Loucy (cell line): ENCODE measurements around the gene PI16.
"Not testable (repeated sequence)": the region's sequence is repeated elsewhere in the genome, so short reads cannot be mapped to it uniquely, and the experiment has no call there.

Experiments used
- H2AFZ ChIP-seq: fragments of 200-600 bp; sonication (generic); 2 replicates; pipeline ENCODE4 v1.6.0; 2016; ENCODE audit warnings: antibody characterized with exemption, mild to moderate bottlenecking, low read length, moderate library complexity
- H3F3A ChIP-seq: fragments of 200-600 bp; 2 replicates; pipeline ENCODE4 v1.6.0; 2016; ENCODE audit warnings: antibody characterized with exemption, low read depth, mild to moderate bottlenecking
- H3K27me3 ChIP-seq: fragments of 200-600 bp; sonication (generic); 2 replicates; pipeline ENCODE4 v1.6.1; 2014; ENCODE audit warnings: low read length, mild to moderate bottlenecking; ENCODE audit not compliant: insufficient read depth, poor library complexity, severe bottlenecking
- H3K36me3 ChIP-seq: fragments of 200-600 bp; sonication (generic); 2 replicates; pipeline ENCODE4 v1.6.1; 2016; ENCODE audit warnings: low read length; ENCODE audit not compliant: insufficient read depth
- H3K4me1 ChIP-seq: fragments of 200-600 bp; sonication (generic); 2 replicates; pipeline ENCODE4 v1.5.1; 2014; ENCODE audit warnings: low read length, mild to moderate bottlenecking; ENCODE audit not compliant: insufficient read depth, poor library complexity, severe bottlenecking
- H3K4me2 ChIP-seq: fragments of 200-600 bp; sonication (generic); 2 replicates; pipeline ENCODE4 v1.6.0; 2014; ENCODE audit warnings: antibody characterized with exemption, low read length, low read depth, mild to moderate bottlenecking; ENCODE audit not compliant: poor library complexity, severe bottlenecking
- H3K4me3 ChIP-seq: fragments of 200-600 bp; sonication (generic); 2 replicates; pipeline ENCODE4 v1.5.1; 2014; ENCODE audit warnings: low read length, mild to moderate bottlenecking, mixed read lengths; ENCODE audit not compliant: poor library complexity, severe bottlenecking
- H3K79me2 ChIP-seq: fragments of 200-600 bp; sonication (generic); 2 replicates; pipeline ENCODE4 v1.6.1; 2014; ENCODE audit warnings: low read length; ENCODE audit not compliant: insufficient read depth
- H3K9ac ChIP-seq: fragments of 200-600 bp; sonication (generic); 2 replicates; pipeline ENCODE4 v1.6.0; 2014; ENCODE audit warnings: mild to moderate bottlenecking, low read depth, low read length, moderate library complexity; ENCODE audit not compliant: poor library complexity, severe bottlenecking
- H3K9me2 ChIP-seq: fragments of 200-600 bp; sonication (generic); replicated peaks from 2 replicates; pipeline ENCODE4 v1.6.1; 2016; ENCODE audit warnings: low read depth, low read length, mixed read lengths
- H3K9me3 ChIP-seq: fragments of 200-600 bp; sonication (generic); 2 replicates; pipeline ENCODE4 v1.6.1; 2014; ENCODE audit warnings: mild to moderate bottlenecking, antibody characterized with exemption, low read length, low read depth; ENCODE audit not compliant: insufficient read depth
- H4K20me1 ChIP-seq: fragments of 200-600 bp; sonication (generic); 2 replicates; pipeline ENCODE4 v1.6.0; 2014; ENCODE audit warnings: antibody characterized with exemption, low read length, mild to moderate bottlenecking; ENCODE audit not compliant: insufficient read depth, poor library complexity, severe bottlenecking
- EZH2phosphoT487 ChIP-seq: fragments of 200-600 bp; IDR thresholded peaks from 2 replicates; pipeline ENCODE4 v1.6.1; 2018; ENCODE audit warnings: antibody characterized with exemption, mild to moderate bottlenecking, moderate library complexity, borderline replicate concordance
- TF ChIP-seq, protein P1 (sequence below): fragments of 200-600 bp; sonication (generic); conservative IDR thresholded peaks from 2 replicates; pipeline ENCODE4 v1.5.1; 2014; ENCODE audit warnings: mild to moderate bottlenecking, antibody characterized with exemption, low read length

PI16 gene

DNA sequence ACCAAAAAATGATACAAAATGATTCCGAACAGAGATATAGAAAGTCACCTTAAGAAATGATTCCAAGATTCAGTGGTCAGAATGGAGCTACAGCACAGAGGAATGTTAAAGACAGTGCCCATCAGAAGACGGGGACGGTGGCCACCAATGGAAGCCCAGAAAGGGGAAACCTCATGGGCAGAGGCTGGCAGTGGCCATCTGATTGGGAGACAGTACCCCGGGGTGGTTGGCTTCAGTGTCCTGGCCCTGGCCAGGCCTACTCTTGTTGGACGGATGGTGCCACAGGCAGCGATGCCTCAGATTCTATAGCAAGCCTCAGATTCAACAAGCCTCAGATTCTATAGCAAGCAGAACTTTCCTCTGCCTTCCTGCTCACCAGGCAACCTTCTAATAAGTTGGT is 16.6 kb upstream of the PI16 start:
- Histone ChIP-seq H3K9me2 (no peaks in the 10 kb centered on the region), H3K4me1 (no peaks in the 10 kb centered on the region), H3K27me3 (no peaks in the 10 kb centered on the region), H3K4me2 (no peak overlapping the region), H3K9ac (no peak overlapping the region), H4K20me1 (no peaks in the 10 kb centered on the region), H2AFZ (no peak overlapping the region), H3K4me3 (no peak overlapping the region), H3F3A (no peaks in the 10 kb centered on the region), H3K79me2 (no peaks in the 10 kb centered on the region), H3K9me3 (no peaks in the 10 kb centered on the region), H3K36me3 (no peaks in the 10 kb centered on the region)
- TF ChIP-seq, protein P1, sequence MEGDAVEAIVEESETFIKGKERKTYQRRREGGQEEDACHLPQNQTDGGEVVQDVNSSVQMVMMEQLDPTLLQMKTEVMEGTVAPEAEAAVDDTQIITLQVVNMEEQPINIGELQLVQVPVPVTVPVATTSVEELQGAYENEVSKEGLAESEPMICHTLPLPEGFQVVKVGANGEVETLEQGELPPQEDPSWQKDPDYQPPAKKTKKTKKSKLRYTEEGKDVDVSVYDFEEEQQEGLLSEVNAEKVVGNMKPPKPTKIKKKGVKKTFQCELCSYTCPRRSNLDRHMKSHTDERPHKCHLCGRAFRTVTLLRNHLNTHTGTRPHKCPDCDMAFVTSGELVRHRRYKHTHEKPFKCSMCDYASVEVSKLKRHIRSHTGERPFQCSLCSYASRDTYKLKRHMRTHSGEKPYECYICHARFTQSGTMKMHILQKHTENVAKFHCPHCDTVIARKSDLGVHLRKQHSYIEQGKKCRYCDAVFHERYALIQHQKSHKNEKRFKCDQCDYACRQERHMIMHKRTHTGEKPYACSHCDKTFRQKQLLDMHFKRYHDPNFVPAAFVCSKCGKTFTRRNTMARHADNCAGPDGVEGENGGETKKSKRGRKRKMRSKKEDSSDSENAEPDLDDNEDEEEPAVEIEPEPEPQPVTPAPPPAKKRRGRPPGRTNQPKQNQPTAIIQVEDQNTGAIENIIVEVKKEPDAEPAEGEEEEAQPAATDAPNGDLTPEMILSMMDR, result no peak
- TF ChIP-seq EZH2phosphoT487, result no peak

- Histone ChIP-seq H2AFZ (no peak overlapping the region), H3K4me3 (no peak overlapping the region), H4K20me1 (no peaks in the 10 kb centered on the region), H3K9me2 (no peaks in the 10 kb centered on the region), H3K4me2 (no peak overlapping the region), H3K36me3 (no peaks in the 10 kb centered on the region), H3K9me3 (no peaks in the 10 kb centered on the region), H3K27me3 (no peaks in the 10 kb centered on the region), H3K9ac (no peak overlapping the region), H3K79me2 (no peaks in the 10 kb centered on the region), H3F3A (no peaks in the 10 kb centered on the region), H3K4me1 (no peaks in the 10 kb centered on the region)
- TF ChIP-seq, protein P1, result no peak
- TF ChIP-seq EZH2phosphoT487, result no peak
These were observed 16.0 kb upstream of the PI16 start for GRCh38 chr6:36938536-36938935.

GRCh38 chr6:36939005-36939404 is 15.5 kb upstream of the PI16 start:
- H3F3A ChIP-seq, H3K27me3 ChIP-seq, H3K9me2 ChIP-seq, H3K79me2 ChIP-seq, H3K4me2 ChIP-seq, H3K4me3 ChIP-seq, H3K9me3 ChIP-seq, H2AFZ ChIP-seq, H3K36me3 ChIP-seq, H3K9ac ChIP-seq, H3K4me1 ChIP-seq, H4K20me1 ChIP-seq: not testable (repeated sequence)

DNA sequence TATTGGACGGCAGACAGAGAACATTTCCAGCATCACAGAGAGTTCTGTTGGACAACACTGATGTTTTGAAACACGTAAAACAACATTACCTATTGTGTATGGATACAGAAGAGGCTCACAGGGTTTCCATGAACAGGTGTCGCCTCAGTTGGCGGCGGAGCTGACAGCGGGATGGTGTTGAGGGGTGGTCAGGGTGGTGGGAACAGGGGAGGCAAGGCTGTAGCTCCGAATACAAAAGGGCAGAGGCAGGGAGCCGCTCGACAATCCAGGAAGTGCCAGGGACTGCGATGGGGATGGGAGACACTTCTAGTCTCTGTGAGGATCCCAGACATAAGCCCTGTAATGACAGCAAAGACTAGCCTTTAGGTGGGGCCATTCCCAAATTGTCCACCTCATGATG is 14.5 kb upstream of the PI16 start:
- Histone ChIP-seq H3K9me2 (no peaks in the 10 kb centered on the region), H3F3A (no peaks in the 10 kb centered on the region), H3K36me3 (no peaks in the 10 kb centered on the region), H3K9ac (no peak overlapping the region), H3K4me1 (no peaks in the 10 kb centered on the region), H3K27me3 (no peaks in the 10 kb centered on the region), H2AFZ (no peak overlapping the region), H3K9me3 (no peaks in the 10 kb centered on the region), H3K79me2 (no peaks in the 10 kb centered on the region), H4K20me1 (no peaks in the 10 kb centered on the region), H3K4me2 (no peak overlapping the region), H3K4me3 (no peak overlapping the region)
- TF ChIP-seq EZH2phosphoT487, result no peak
- TF ChIP-seq, protein P1, result no peak

DNA sequence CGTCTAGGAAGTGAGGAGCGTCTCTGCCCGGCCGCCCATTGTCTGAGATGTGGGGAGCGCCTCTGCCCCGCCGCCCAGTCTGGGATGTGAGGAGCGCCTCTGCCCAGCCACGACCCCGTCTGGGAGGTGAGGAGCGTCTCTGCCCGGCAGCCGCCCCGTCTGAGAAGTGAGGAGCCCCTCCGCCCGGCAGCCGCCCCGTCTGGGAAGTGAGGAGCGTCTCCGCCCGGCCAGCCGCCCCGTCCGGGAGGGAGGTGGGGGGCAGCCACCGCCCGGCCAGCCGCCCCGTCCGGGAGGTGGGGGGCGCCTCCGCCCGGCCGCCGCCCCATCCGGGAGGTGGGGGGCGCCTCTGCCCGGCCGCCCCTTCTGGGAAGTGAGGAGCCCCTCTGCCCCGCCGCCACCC is 13.0 kb upstream of the PI16 start:
- H3K4me3 ChIP-seq, result not testable (repeated sequence)

More for the DNA sequence above, 13.0 kb upstream of the PI16 start:
- H3K27me3 ChIP-seq, H3K9me2 ChIP-seq, H3K79me2 ChIP-seq, H2AFZ ChIP-seq, H3F3A ChIP-seq, H3K9ac ChIP-seq, H4K20me1 ChIP-seq, H3K4me2 ChIP-seq, H3K9me3 ChIP-seq, H3K4me1 ChIP-seq, H3K36me3 ChIP-seq: not testable (repeated sequence)
